Activated naive CD4-positive, alpha-beta T cell treated with anti-CD3 and anti-CD28 coated beads, Interleukin-2, amount 10 ng/mL, durations not matched to agents 5 hours and 36 hours (primary cell): ENCODE data around the gene ZNF850. TPM values are rescaled to one million over a fixed set of nuclear protein-coding genes. Genes with fewer than 3 reads are reported as not detected.

Experiments used
- total RNA-seq, 2 experiments: library from RNA; stranded (reverse); gene quantifications; one replicate each; pipeline ENCODE4 v1.2.3, GENCODE V29; 2021

Gene ZNF850
- total RNA-seq, result 1 to 10 TPM; 7.9 to 9.6 TPM

DNA sequence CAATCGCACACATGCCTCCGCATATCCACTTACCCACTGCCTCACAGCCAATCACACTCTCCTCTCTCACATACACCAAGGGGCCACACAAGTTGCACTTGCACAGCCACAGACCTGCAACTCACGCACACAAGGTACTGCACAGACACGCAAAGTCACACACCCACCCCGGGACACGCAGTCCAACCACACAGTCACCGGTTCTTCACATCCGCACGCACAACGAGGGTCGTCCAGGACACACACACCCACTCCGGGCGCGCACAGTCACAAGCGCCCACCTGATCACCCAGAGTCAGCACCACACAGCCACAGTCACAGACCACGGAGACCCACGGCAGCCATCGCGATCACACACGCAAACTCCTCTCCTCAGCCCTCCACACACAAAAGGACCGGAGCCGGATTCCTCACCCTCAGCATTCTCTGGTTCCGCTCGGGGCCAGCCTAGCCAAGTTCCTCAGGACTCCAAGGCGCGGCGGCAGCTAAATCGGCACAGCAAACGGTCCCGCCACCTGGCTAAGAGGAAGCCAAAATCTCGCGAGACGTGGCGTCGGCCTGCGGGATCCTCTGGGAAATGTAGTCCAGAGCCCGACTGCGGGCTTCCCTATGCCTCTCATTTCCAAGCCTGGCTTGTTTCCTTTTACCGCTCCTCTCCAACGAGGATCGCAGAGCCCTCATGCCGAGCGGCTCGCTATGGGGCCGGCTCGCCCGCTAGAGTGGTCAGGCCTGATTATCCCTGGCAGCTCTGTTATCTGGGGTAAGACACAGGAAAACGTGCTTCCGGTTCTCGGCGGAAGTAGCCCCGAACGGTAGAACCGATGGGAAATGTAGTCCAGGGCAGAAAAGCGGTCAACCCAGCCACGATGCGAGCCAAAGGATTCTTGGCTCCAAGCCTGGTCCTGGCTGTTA lies at the start of gene ZNF850:
Gene ZNF850 (minus strand): TSS at position 497 of the 912 bp plus-strand sequence. CDS start 10,201 bp downstream, outside the sequence.

DNA sequence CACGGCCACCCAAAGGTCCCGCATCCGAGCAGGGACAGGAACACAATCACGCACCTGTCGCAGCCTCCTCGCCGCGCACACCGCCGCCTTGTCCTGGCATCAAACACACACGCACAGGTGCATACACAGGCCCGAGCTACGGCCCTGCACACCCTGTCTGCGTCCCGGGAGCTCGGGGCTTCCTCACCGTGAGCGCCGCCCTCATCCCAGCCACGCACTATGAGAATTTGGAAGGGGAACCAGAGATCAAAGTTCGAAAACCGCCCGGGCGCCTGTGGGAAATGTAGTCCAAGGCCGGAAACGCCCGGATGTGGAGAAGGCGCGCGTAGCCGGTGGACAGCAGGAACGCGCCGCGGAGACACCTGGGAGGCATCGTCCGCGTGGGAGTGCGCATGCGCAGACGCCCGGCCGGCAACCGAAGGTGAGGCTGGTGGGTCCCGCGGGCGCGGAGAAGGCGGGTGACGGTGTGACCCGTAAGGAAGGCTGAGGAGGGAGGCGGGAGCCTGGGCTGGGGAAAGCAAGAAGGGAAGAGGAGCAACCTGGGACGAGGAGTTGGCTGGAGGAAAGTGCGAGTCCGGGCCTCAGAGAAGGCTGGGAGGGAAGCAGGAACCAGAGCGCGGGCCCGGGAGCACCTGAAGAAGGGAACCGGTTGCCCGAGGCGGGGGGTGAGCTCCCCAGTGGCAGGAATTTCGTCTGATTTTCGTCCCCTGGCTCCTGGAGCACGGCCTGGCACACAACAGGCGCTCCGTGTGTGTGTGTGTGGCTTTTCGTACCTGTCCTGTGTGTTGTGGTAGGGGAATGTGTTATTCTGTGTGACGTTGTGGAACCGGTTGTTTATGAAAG lies 85.2 kb downstream of the ZNF850 start, which contains the start of gene ZNF567:
Gene ZNF567 (plus strand): TSS at position 399 of the 843 bp plus-strand sequence. CDS start 7,256 bp downstream, outside the sequence.

Other genes with a start within 250 kb of the ZNF850 start
- 1 to 10 TPM; 9.7 to 10.0 TPM for gene ZNF260, start 244.5 kb downstream of the ZNF850 start, total RNA-seq
- gene ZNF529, start 199.5 kb downstream of the ZNF850 start, total RNA-seq, result 10 to 100 TPM; 17.6 to 20.6 TPM
- gene ZNF382, start 167.5 kb downstream of the ZNF850 start, total RNA-seq, result 10 to 100 TPM; 11.1 to 13.5 TPM
- 10 to 100 TPM in 1 of 2 experiments, 1 to 10 TPM in 1; 9.3 to 11.6 TPM for gene ZNF461, start 106.0 kb downstream of the ZNF850 start, total RNA-seq
- gene ZNF567, start 85.2 kb downstream of the ZNF850 start, total RNA-seq, result 10 to 100 TPM; 10.9 to 11.1 TPM
- 10 to 100 TPM; 10.4 to 10.7 TPM for gene ZNF790, start 65.6 kb upstream of the ZNF850 start, total RNA-seq
- 1 to 10 TPM; 7.2 to 8.0 TPM for gene ZNF345, start 78.1 kb upstream of the ZNF850 start, total RNA-seq
- gene ZNF829, start 143.5 kb upstream of the ZNF850 start, total RNA-seq, result 1 to 10 TPM; 5.9 to 6.4 TPM
- 1 to 10 TPM; 5.5 to 7.0 TPM for gene ZNF568, start 143.5 kb upstream of the ZNF850 start, total RNA-seq